D721Med (cell line): ENCODE data around the gene TRIAP1.

Experiments used
- DNase-seq: peaks from one replicate; pipeline ENCODE4 v3.0.0; 2011; ENCODE audit warnings: low spot score; ENCODE audit not compliant: insufficient read length
- FAIRE-seq: peaks from 2 replicates; lab custom pipeline; 2011; peaks lifted over from hg19 to GRCh38; lab: Jason Lieb, UNC
- CTCF ChIP-seq: IDR thresholded peaks from 2 replicates; pipeline ENCODE4 v1.5.1; 2012; ENCODE audit warnings: mild to moderate bottlenecking, control low read depth; ENCODE audit not compliant: insufficient read depth; ENCODE audit errors: missing control alignments

Gene TRIAP1

GRCh38 chr12:120438495-120439198, 7.5 kb downstream of the TRIAP1 start:
- FAIRE-seq (no peak), DNase-seq (no peak)
- no peak for TF ChIP-seq CTCF

DNA sequence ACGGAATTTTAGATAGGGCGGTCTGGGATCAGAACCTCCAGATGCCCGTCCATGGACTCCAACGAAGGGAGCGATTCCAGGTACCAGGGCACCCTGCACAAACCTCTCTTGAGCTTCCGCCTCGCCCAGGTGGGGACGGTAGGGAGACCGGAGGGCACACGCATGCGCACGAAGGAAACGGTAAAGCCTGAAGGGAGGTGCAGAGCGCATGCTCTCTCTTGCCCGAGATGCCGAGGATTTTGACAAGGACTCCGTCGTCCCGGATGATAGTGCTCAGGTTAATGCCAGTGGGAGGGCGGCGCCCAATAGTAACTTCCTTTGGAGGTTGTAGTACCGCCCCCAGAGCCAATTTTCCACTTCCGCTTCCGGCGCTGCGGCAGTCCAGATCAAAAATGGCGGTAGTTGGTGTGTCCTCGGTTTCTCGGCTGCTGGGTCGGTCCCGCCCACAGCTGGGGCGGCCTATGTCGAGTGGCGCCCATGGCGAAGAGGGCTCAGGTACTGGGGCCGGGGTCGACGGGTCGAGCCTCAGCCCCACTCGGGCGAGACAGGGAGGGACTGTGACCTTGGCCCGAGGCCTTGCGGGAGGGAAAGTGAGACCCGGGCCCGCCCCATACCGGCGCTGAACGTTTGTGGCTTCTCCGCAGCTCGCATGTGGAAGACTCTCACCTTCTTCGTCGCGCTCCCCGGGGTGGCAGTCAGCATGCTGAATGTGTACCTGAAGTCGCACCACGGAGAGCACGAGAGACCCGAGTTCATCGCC, 8.3 kb downstream of the TRIAP1 start, which contains the start of gene COX6A1:
COX6A1 (plus strand) TSS at position 379 of the 760 bp plus-strand sequence; CDS start at position 393, 14 bp downstream.
- TF ChIP-seq CTCF = no peak
- DNase-seq = peak; percentile 93
- no peak for FAIRE-seq

DNA sequence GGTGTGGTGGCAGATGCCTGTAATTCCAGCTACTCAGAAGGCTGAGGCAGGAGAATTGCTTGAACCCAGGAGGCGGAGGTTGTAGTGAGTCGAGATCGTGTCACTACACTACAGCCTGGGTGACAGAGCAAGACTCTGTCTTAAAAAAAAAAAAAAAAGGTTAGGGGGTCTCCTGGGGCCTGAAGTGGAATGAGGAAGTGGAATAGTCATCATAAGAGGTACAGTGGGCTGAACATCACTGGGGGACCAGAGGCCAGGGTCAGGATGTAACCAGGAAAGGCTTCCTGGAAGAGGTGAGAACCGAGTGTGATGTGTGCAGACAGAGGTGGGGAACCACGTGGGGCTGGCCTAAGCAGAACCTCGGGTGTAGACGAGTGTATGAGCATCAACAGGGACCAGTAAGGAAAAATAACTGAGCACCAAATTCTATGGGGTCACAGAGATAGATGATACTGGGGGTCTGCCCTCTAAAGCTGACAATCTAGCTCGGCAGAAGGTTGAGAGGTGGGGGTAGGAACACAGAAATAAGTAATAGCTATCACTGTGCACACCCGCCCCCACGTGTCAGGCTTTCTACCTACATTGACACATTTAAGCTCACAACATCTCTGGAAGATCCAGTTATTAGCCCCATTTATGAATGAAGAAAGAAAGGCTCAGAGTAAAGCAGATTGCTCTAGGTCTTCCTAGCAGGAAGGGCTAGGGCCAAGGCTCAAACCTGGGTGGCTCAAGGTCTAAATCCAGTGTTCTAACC, 13.2 kb downstream of the TRIAP1 start:
- TF ChIP-seq CTCF = no peak
- FAIRE-seq (no peak), DNase-seq (no peak)

DNA sequence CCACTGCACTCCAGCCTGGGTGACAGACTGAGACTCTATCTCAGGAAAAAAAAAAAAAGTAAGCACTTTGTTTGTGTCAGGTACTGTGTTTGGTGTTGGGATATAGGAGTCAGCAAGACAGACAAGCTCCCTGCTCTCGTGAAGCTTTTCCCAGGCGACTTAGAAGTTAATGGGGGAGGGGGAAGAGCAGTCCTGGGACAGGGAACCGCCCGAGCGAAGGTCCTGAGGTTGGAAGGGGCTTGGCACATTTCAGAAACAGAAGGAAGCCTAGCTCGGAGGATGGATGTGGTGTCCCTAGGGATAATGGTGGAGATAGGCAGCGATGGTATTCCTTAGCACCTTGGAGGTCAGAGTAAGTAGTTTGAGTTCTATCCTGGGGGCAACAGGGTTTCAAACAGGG, 16.8 kb downstream of the TRIAP1 start:
- no peak for TF ChIP-seq CTCF
- FAIRE-seq (no peak), DNase-seq (no peak)

DNA sequence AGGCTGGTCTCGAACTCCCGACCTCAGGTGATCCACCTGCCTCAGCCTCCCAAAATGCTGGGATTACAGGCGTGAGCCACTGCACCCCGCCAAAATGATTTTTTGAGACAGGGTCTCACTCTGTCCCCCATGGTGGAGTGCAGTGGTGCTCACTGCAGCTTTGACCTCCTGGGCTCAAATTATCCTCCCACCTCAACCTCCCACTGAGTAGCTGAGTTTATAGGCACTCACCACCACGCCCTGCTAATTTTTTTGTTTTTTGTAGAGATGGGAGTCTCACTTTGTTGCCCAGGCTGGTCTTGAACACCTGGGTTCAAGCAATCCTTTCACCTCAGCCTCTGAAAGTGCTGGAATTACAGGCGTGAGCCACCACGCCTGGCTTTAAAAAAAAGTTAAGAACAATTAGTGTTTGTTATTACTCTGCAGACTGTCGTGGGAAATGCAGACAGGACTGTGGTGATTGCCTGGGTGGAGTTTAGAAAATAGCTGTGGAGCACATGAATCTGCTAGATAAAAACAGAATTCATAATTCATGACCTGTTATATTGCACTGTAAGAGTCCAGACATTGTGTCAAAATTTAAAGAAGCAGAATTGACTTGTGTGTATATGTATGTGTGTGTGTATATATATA, 17.5 kb downstream of the TRIAP1 start:
- no peak for DNase-seq
- no peak for FAIRE-seq
- no peak for TF ChIP-seq CTCF

GRCh38 chr12:120425797-120426196, 20.4 kb downstream of the TRIAP1 start:
- no peak for TF ChIP-seq CTCF
- no peak for FAIRE-seq

More at GRCh38 chr12:120425797-120426196, 20.4 kb downstream of the TRIAP1 start:
- no peak for DNase-seq
